AG09319 (cell line): Measurements from ENCODE around the gene MLXIP.

ENCODE experiments used
- DNase-seq: peaks from one replicate; pipeline ENCODE4 v3.0.0-alpha.2; 2010; ENCODE audit warnings: low read depth; ENCODE audit errors: extremely low read depth
- CTCF ChIP-seq: IDR thresholded peaks from 2 replicates; pipeline ENCODE4 v1.5.1; 2011; ENCODE audit warnings: low read depth, mild to moderate bottlenecking, inconsistent platforms, low read length, moderate library complexity

The MLXIP gene

GRCh38 chr12:122185079-122185478 is 106.5 kb downstream of the MLXIP start:
- DNase-seq: no peak
- no peak for TF ChIP-seq CTCF

GRCh38 chr12:122185494-122186082 is 107.0 kb downstream of the MLXIP start:
- DNase-seq: no peak
- TF ChIP-seq CTCF: no peak

- DNase-seq: no peak
- TF ChIP-seq CTCF: no peak
Measured at GRCh38 chr12:122187466-122187865, 108.9 kb downstream of the MLXIP start.

- DNase-seq: no peak
- no peak for TF ChIP-seq CTCF
Measured at GRCh38 chr12:122189626-122190475, 111.3 kb downstream of the MLXIP start.

GRCh38 chr12:122190842-122191668 is 112.5 kb downstream of the MLXIP start:
- peak; percentile 16 for DNase-seq
- TF ChIP-seq CTCF: peak; percentile 79

- DNase-seq: no peak
- TF ChIP-seq CTCF: no peak
Measured at GRCh38 chr12:122192441-122192840, 113.9 kb downstream of the MLXIP start.
